Eye (tissue), 1 donor: ENCODE data around the gene MGLL.

Experiments
- DNase-seq: peaks from one replicate; pipeline ENCODE4 v3.0.0-alpha.2; 2015

The MGLL gene

DNA sequence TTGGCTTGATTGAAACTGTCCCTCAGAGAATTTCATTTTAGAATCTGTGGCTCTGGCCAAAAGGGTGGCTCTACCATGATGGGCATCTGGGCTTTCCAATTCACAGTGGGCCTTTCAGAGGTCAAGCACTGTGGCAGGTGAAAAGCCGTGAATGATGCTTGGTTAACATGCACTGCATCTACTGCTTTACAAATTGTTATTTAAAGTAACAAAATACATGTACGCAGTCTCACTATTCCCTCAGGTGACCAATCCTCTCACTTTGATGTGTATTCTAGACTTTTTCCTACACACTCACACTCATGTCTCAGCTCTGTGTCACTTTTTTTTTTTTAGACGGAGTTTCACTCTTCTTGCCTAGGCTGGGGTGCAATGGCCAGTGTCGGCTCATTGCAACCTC is 70.5 kb downstream of the MGLL start:
- no peak for DNase-seq

DNA sequence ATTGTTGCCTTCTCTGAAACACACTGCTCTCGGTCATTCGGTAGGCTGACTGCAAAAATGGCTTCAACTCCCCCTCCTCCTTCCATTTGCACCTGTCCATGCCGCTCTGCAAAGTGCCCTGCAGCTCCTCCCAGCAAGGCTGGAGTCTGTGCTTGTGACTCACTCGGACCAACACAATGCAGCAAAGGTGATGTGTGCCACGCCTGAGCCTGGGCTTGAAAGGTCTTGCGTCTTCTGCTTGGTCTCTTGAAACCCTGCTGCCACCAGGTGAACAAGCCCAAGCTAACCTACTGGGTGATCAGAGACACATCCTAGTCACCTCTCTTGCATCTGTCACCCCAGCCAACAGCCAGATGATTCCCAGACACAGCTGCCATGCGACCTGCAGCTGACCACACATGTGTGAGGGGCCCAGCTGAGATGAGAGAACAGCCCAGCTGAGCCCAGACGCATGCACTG is 71.1 kb downstream of the MGLL start:
- peak; percentile 46 for DNase-seq

GRCh38 chr3:127750226-127751031 is 71.9 kb downstream of the MGLL start:
- DNase-seq = peak; percentile 50

GRCh38 chr3:127749787-127750225 is 72.5 kb downstream of the MGLL start:
- DNase-seq = no peak

DNA sequence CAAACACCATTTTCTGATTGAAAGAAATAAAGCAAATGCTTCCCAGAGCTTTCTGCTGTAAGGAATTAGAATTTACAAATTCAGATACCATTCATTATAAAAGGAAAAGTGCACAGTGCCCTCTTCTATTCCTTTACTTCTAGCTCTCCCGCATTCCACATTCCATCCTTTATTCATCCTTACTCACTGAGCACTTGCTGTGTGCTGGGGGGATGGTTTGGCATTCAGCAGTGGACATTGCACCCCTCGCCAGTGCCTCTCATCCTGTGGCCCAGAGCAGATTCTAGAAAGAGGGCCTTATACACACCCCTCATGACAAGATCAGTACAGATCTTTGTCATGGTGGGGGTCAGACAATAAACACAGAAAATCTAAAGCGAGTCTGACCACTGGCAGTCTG is 73.0 kb downstream of the MGLL start:
- no peak for DNase-seq

DNA sequence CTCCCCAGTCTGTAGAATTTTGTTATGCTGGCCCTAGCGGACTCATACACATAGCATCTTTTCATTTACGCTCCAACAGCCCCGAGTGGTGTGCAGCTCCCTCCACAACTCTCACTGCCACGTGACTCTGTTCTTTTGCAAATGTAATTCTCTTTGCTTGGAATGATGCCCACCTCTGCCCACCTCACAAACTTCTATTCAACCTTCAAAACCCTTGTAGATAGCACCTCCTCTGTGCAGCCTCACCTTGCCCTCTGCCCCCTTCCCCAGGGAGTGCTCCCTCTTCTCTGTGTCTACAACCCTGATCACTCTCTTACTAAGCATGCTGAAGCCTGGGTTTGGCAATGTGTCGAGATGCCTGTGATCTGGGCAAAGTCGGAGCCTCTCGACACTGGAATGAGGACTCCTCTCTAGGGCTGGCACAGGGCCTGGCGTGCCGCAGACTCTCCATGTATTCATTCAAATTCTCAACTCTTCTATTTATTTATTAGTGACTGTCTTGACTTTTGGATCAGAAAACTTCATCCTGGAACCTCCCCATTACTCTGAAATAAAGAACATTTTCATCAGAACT is 73.5 kb downstream of the MGLL start:
- DNase-seq = no peak

DNA sequence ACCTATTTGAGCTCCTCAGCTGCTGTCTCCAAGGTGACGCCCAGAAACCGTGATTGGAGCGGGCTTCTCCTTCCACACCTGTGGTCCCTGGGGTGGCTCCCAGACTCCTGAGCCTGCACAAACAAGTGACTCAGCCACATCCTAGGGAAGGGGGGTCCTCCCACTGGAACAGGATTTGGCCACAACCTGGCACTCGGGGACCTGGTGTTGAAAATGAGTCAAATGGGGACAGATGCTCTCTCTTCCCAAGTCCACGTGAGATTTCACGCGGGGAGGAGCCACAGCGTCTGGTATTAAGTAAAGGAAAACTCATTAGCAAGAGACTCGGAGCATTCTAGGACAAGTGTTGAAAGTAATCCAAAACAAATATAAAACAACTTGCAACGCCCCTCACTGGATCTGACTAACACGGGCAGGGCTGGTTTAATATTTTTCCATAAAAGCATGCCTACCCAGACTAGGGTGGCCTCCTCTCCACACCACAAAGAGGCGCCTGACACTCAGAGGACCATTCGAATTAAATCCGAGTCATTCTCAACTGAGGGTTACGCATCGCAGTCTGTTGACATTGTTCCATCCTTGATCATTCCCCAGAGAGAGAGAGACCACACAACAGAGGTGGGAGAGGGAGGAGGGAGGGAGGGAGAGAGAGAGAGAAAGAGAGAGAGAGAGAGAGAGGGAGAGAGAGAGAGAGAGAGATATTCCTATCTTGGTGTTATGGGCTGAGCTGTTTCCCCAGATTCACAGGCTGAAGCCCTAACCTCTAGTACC is 74.4 kb downstream of the MGLL start:
- DNase-seq = peak; percentile 50

- DNase-seq = no peak
Measured at GRCh38 chr3:127747066-127747465, 75.2 kb downstream of the MGLL start.

DNA sequence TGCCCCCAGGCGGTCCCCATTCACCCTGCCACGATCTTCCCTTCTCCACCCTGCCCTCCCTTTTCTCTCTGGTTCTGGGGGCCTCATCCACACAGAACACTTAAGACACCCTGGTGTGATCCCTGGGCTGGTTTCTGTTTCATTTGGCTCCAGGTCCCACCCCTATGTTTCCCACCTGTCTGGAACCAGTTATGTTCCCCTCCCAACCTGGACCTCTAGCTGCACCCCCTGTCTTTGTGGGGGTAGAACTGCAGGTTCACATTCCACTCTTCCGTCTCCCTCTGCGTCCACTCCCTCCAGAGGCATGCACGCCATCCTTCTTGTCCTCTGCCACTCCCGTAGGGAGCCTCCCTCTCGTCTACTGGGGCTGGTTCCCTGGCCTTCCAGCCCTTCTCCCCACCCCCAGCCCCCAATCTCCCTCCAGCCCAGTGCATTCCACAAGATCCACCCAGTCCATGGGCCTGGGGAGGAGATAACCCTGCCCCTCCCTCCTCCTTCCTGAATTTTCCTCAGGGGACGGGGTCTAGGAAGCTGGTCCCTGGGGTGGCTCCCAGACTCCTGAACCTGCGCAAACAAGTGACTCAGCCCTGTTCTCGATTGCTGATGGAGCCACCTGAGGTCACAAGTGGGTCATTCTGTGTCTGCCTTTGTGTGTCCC is 75.8 kb downstream of the MGLL start:
- DNase-seq = no peak

DNA sequence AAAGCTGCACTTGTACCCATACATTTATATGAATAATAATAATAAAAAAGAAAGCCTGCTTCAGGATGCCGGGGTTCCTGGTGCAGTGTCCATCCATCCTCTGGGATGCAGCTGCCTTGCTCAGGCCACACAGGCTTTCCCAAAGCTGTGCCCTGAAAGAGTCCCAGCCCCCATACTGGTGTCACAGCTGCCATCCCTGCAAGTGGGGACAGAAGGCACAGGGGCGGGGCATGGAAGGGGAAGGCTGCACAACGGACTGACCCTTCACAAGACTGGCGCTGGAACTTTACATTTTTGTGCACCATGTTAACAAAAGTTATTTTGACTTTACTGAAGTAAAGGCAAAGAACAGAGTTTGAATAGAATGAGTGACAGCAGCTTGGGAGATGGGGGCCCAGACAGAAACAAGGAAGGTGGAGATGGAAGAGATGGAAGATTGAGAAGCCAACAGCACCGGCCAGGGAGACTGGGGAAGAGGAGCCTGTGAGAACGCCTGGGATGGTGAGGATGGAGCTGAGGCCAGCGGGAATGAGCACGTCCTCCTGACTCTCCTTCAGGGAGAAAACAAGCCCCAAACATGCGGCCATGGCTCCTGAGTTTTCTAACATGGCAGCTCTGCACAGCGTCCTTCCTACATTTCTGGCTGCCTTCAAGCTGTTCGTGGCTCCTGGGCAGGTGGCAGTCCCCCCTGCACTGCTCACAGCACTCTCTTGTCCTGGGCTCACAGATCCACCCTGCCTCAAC is 76.5 kb downstream of the MGLL start:
- DNase-seq = peak; percentile 29

DNA sequence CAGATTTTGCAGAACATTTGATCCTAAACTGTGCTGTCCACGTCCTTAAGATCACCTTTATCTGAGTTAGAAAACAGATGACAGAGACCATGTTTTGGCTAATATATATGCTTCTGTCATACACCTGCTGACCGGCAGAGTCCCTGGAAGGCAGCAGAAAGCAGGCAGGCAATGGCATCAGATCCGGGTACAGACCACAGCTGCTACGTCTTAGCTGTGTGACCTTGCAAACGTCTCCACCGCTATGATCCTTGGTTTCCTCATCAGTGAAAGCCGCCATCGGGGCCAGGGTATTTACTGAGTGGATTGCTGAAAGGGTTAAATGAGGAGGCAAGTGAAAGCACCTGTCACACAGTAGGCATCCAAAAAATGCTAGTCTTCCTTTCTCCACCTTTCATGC is 77.4 kb downstream of the MGLL start:
- peak; percentile 18 for DNase-seq

DNA sequence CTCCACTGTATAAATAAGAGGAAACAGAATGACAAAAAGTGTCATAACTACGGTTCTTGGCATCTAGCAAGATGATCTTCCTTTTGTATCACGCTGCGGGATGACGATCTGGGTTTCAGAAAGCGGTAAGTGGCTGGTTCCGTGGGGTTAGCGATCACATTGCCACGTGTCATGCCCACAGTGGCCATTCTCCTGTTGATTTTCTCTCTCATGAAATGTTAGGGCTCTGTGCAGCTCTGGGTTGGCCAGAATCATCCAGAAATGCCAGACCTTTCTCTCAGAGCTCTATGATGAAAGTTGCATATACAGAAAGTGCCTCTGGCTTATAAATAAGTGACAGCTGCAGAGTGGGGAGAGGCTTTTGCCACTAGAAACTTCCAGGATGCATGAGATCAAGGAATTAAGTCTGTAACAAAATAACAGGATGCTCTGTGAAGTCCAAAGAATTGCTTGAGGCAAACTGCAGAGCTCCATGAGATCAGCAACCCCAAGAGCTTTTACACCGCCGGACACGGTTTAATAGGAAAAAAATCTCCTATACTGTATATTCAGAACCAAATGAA is 78.0 kb downstream of the MGLL start:
- DNase-seq = no peak

DNA sequence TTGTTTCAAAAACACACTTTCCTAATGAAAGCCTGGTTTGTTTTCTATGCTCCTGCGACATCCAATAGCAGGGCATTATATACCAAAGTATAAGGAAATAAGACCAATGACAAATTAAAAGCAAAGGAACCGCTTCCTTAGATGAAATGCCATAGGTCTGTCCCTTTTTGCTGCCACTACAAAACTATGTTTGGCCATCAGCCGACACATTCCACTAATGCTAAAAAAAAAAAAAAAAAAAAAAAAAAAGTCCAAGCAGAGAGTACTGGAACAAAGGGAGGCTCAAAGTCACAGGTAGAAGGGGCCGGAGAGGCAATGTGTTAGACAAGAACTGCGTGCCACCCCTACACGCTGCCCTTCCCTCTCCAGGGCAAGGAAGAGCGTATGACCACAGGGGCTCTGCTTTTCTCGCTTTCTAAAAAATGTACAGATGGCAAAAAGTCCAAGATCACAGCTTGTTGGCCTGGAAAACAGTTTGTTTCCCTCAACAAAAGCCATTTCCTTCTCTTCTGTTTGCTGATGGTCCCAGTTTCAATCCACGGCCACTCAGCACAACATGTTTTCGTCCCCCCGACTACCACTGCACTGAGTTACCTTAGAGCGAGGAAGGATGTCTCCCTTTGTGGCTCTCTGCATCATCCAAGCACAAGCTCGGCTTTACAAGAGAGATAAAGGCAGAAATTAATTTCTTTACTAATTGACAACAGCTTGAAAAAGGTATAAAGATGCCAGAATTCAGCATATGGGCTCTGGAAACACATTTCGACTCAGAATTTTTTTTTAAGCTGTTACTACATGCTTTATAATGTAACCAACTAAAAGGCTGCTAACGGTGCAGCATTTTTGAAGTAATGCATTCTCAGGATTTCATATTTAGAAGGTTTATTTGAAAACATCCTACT is 78.7 kb downstream of the MGLL start:
- DNase-seq = no peak

GRCh38 chr3:127742580-127742979 is 79.7 kb downstream of the MGLL start:
- no peak for DNase-seq

DNA sequence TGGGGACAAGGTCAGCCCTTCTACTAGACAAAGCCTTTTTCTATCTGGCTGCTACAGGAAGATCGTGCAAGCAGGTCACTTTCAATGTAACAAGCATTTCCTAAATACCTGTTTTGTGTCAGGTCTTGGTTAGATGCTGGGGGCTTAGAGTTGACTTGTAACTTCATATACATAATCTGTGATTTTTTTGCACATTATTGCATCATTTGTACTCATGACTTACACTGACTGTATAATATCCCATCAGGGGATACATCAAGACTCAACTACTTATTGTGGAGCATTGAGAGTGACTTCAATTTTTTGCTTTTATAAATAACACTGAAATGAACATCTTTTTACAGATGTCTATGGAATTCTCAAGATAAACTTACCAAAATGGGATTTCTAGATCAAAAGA is 80.6 kb downstream of the MGLL start:
- DNase-seq = no peak

DNA sequence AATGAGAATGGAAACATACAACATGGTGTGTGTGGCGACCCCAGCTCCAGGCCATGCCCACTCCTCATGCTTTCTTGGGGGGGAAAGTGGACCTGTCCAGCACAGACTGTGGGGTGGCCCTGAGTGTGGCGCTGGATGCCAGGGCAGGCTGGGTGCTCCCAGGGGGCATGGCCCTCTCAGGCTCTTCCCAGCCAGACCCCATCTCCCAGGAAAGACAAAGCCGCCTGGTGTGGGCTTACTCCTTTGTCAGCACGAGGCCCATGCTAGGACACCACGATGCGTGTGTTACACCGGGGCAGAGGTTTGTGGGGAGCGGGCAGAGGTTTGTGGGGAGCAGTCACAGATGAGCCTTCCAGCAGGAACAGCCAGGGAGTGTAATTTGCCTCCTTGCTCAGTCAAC is 81.1 kb downstream of the MGLL start:
- DNase-seq = no peak

DNA sequence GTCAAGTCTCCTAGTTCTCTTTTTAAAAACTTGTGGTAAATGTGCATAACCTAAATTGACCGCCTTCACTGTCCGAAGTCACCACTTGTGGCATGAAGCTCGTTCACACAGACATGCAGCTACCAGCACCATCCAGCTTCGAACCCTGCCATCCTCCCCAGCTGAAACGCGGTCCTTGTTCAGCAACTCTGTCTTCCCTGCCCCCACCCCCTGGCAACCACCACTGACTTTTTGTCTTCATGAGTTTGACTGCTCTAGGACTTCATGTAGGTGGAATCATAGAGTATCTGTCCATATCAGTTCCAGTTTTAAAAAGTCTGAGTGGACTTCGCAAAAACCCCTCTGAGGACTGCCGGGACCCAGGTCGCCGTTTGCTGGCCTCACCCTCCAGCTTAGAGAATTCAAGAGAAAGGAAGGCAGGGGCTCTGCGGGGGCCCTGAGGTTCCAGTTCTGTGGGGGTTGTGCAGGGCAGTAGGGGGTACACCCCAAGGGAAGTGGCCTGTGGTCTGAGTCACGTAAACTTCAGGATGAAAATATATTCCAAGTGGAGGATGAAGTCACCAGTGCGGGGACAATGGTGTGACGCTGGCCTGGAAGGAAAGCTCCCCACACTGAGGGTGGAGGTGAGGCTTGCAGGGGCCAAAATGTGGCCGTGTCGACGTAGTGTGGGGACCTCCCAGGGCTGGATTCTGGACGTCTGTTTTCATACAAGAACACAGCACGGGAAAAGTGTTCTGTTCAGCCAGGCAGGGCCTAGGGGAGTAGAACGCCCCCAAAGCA is 82.0 kb downstream of the MGLL start:
- no peak for DNase-seq

GRCh38 chr3:127739347-127740135 is 82.8 kb downstream of the MGLL start:
- DNase-seq = no peak

DNA sequence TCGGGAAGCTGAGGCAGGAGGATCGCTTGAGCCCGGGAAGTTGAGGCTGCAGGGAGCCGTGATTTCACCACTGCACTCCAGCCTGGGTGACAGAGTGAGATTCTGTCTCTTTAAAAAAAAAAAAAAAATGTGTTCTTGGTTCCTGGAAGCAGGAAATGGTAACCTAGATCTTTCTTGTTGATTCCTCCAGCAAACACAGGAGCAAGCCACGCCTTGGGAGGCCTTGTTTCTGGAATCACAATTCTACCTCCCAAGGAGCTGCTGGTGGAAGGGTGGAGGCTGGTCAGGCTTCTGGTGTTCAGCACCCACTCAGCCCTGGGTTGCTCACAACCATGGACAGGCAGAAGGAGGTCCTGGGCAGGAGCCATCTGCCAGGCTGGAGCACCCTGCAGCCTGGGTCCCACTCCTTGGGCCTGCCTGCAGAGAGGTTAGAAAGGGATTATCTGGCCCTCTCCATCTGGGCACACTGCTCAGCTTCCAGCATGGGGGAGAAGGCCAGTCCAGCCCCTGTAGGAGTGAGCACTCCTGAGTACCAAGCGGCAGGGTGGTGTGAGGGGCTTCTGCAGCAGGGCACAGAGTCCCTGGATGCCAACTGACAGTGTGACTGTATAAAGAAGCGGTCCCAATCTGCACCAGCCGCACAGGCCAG is 84.0 kb downstream of the MGLL start:
- no peak for DNase-seq
